Fibroblast of lung (primary cell): ENCODE measurements around the gene PSTPIP2.

ENCODE experiments used
- EZH2 ChIP-seq: IDR thresholded peaks from 2 replicates; pipeline ENCODE4 v1.5.1; 2012; ENCODE audit warnings: low read length, control low read depth, mild to moderate bottlenecking; ENCODE audit errors: missing control alignments
- TF ChIP-seq, protein P1 (sequence below), 2 donors: IDR thresholded peaks in 1 of 2; conservative IDR thresholded peaks in 1 of 2; 1 replicate in 1 of 2; 2 replicates in 1 of 2; pipeline ENCODE4 v1.5.1; 2011 to 2012; ENCODE audit warnings: low read length in 2 of 2, control low read depth in 1 of 2, inconsistent platforms in 1 of 2, low read depth in 1 of 2, mild to moderate bottlenecking in 1 of 2

GRCh38 chr18:46079336-46079735 lies 7.3 kb upstream of the PSTPIP2 start:
- TF ChIP-seq, protein P1, sequence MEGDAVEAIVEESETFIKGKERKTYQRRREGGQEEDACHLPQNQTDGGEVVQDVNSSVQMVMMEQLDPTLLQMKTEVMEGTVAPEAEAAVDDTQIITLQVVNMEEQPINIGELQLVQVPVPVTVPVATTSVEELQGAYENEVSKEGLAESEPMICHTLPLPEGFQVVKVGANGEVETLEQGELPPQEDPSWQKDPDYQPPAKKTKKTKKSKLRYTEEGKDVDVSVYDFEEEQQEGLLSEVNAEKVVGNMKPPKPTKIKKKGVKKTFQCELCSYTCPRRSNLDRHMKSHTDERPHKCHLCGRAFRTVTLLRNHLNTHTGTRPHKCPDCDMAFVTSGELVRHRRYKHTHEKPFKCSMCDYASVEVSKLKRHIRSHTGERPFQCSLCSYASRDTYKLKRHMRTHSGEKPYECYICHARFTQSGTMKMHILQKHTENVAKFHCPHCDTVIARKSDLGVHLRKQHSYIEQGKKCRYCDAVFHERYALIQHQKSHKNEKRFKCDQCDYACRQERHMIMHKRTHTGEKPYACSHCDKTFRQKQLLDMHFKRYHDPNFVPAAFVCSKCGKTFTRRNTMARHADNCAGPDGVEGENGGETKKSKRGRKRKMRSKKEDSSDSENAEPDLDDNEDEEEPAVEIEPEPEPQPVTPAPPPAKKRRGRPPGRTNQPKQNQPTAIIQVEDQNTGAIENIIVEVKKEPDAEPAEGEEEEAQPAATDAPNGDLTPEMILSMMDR (conservative IDR thresholded peaks at IDR 0.05 in 1 of 2, IDR thresholded peaks at IDR 0.05 in 1 of 2; ENCODE audit: low read depth in 1 of 2, low read length in 2 of 2), result no peak
- no peak for TF ChIP-seq EZH2
